NOMO-1 treated with dmso at 0.1 percent for 144 hours (cell line): Measurements from ENCODE around the gene KRTAP20-2.

Experiments
- DNase-seq: peaks from one replicate; lab custom pipeline; 2025; ENCODE audit not compliant: unreplicated experiment; lab: John Stamatoyannopoulos, UW

The KRTAP20-2 gene

GRCh38 chr21:30672985-30673650, 38.1 kb downstream of the KRTAP20-2 start:
- no peak for DNase-seq

GRCh38 chr21:30674312-30674711, 39.3 kb downstream of the KRTAP20-2 start:
- no peak for DNase-seq

- DNase-seq: no peak
Measured at GRCh38 chr21:30676737-30677136, 41.7 kb downstream of the KRTAP20-2 start.

- DNase-seq: no peak
Measured at GRCh38 chr21:30680586-30680985, 45.6 kb downstream of the KRTAP20-2 start.

DNA sequence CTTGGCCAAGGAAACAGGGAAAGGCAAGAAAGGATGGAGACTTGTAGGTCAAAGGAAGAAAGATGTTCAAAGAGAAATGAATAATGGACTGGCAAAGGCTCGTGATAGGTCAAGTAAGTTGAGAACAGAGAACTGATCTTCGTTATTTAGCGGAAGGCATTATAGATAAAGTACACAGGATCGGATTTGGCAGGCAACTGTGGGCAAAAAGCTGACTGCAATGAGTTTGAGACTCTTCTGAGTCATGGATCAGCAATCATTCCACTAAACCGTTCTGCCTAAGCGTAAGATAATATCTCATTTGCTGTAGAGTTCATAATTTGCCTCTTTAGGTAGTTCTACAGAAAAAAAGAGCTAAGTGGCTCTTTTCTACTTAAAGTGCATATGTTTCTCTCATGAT, 49.5 kb downstream of the KRTAP20-2 start:
- DNase-seq: no peak
